NCI-H2171 treated with DMSO at 0.1 percent for 48 hours (cell line): Measurements from ENCODE around the gene PCSK6.
"Not testable (repeated sequence)": the region's sequence is repeated elsewhere in the genome, so short reads cannot be mapped to it uniquely, and the experiment has no call there.

Source experiments
- DNase-seq: peaks from one replicate; lab custom pipeline; 2025; lab: John Stamatoyannopoulos, UW

Gene PCSK6

GRCh38 chr15:101308604-101309435 lies 180.7 kb downstream of the PCSK6 start:
- DNase-seq, result no peak

DNA sequence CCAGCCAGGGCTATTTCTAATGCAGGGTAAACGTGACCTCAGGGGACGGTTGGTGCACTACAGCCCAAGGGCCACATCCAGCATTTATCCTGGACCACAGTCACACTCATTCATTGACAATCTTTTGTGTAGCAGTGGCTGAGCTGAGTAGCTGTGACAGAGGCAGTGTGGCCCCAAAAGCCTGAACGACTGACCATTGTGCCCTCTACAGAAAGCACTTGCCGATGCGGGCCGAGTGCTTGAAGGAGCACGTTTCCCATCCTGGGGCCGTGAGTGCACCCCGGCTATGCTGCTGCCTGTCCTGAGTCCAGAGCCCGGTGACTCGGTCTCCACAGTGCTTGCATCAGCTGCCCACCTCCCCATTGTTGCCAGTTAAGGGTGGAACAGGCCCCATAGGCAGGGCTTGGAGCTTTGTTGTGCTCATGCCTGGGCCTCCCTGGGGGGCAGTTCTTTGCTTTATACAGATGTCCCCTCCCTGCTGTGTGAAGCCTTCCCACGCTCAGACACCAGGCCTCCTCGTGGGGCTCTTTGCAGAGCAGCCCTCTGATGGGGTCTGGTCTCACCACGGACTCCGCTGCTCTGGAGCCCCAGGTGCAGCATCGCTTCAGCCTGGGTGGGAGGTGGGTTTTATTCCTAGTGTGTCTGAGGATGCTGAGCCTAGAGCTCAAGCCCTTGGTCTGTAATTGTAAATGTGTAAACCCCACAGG lies 181.5 kb downstream of the PCSK6 start:
- DNase-seq, result no peak

DNA sequence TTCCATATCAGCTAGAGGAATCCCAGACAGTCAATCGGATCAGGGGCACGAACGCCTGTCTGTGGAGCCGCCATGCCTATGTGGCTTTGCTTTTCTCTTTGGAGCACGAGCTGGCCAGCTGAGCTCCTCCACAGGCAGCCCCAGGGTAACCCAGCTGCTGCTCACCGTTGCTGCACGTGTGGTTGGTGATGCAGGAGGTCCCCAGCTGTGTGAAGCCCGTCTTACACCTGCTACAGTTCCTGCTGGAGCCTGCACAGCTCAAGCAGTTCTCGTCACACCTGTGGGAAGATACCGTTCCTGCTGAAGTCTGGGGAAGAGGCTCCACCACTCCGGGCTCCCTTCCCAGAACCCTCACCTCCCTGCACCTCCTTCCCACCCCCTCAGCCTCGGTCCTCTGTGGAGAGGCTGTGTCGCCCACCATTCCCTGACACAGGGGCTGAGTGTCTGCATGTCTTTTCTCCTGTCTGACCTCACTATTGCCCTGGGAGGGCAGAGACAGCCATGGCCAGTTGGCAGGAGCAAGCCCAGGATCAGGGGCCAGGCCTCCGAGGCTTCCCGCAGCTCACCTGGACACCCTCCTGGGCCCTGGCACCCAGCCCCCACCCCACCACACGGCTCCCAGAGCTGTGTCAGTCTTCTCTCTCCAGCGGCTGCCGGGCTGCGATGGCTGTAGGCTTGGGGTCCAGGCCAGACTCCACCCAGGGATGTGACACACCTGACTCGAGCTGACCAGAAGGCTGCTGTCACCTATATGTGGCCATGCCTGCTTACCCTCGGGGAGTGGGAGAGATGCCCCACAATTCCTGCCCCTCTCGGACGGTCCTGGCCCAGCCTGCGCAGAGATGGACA lies 182.2 kb downstream of the PCSK6 start:
- peak; percentile 52 for DNase-seq

- DNase-seq, result no peak
Observed at GRCh38 chr15:101306341-101307047, 183.0 kb downstream of the PCSK6 start.

- no peak for DNase-seq
Observed at GRCh38 chr15:101305820-101306255, 183.7 kb downstream of the PCSK6 start.

- peak; percentile 9 for DNase-seq
Observed at GRCh38 chr15:101303408-101303807, 186.1 kb downstream of the PCSK6 start.

DNA sequence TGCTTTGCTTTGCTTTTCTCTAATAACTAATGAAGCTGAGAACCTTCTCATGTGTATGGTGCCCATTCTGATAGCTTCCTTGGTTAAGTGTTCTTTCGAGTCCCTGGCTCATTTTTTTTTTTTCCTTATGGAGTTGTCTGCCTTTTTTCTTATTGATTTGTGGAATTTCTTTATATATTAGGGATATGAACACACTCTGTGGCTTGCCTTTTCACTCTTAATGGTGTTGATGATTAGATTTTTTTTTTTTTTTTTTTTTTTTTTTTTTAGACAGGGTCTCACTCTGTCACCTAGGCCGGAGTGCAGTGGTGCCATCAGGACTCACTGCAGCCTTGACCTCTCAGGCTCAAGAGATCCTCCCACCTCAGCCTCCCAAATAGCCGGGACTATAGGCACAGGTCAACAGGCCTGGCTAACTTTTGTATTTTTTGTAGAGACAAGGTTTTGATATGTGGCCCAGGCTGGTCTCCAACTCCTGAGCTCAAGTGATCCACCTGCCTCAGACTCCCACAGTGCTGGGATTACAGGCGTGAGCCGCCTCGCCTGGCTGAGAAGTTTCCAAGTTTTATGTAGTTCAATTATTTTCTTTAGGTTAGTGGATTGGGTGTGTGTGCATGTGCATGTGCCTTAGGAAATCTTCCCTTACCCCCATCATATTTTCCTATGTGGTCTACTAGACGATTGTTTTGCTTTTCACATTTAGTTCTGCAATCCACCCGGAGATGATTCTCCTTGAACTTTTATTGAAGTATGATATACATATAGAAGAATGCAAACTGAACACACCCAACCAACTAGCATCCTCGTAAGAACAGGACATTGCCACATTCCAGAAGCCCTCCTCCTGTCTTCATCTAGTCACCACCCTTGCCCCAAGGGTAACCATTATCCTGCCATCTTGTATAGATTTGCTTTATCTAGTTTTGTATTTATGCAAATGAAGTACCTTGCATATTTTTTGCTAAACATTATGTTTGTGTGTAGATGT lies 192.8 kb downstream of the PCSK6 start:
- DNase-seq, result no peak

GRCh38 chr15:101295607-101296161 lies 193.8 kb downstream of the PCSK6 start:
- peak; percentile 28 for DNase-seq

GRCh38 chr15:101294731-101295606 lies 194.5 kb downstream of the PCSK6 start, which contains the start of gene SNRPA1:
Gene SNRPA1, minus strand, starts transcription at chr15:101295248. Its CDS starts 70 bp downstream, at chr15:101295178.
- peak; percentile 93 for DNase-seq

DNA sequence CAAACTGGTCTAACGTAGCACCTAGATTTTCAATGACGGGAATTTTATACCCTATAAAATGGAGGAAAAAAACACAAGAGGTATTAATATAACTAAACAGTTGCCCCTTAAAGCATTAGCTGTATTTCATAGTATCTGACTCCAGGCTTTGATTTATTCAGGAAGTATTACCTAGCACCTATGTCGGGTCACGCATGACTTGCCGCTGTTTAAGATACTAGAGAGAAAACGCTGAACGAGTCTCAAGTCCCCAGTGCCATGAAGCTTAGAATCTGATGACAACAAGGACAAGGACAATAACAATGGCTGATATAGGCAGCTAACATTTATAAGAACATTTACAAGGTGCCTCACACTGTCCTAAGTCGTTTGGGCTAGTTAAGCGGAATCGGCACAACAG lies 196.4 kb downstream of the PCSK6 start:
- no peak for DNase-seq

- peak; percentile 52 for DNase-seq
Observed at GRCh38 chr15:101288905-101289513, 200.5 kb downstream of the PCSK6 start.

DNA sequence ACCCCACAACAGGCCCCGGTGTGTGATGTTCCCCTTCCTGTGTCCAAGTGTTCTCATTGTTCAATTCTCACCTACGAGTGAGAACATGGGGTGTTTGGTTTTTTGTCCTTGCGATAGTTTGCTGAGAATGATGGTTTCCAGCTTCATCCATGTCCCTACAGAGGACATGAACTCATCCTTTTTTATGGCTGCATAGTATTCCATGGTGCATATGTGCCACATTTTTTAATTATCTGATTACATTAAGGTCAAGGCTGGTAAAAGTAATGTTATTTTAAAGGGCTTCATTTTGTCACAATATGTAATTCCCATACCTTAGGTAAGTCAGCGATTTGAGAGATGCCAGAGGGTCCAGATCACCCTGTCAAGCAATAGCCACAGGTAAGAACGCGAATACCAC lies 202.2 kb downstream of the PCSK6 start:
- DNase-seq, result not testable (repeated sequence)

GRCh38 chr15:101286471-101287114 lies 202.9 kb downstream of the PCSK6 start:
- no peak for DNase-seq

GRCh38 chr15:101283931-101284330 lies 205.6 kb downstream of the PCSK6 start:
- no peak for DNase-seq

GRCh38 chr15:101280007-101280406 lies 209.5 kb downstream of the PCSK6 start:
- DNase-seq, result no peak

GRCh38 chr15:101277943-101278564 lies 211.5 kb downstream of the PCSK6 start:
- no peak for DNase-seq

GRCh38 chr15:101277038-101277822 lies 212.3 kb downstream of the PCSK6 start, which contains the start of gene SELENOS:
Gene SELENOS, minus strand, starts transcription at chr15:101277485. Its CDS starts 68 bp downstream, at chr15:101277417.
- DNase-seq, result peak; percentile 74
